OCI-LY1 (cell line): Measurements from ENCODE around the gene DAAM1.

Source experiments
- CTCF ChIP-seq: fragments of 200-600 bp; sonication (generic), shearing (Covaris generic); IDR thresholded peaks from 2 replicates; pipeline ENCODE4 v1.5.1; 2017; ENCODE audit warnings: mild to moderate bottlenecking, antibody characterized with exemption, low read length, moderate library complexity, mixed read lengths
- EZH2 ChIP-seq: fragments of 200-600 bp; sonication (generic), shearing (Covaris generic); IDR thresholded peaks from 2 replicates; pipeline ENCODE4 v1.8.0; 2017; ENCODE audit warnings: borderline replicate concordance, mixed run types, mild to moderate bottlenecking, antibody characterized with exemption, low read length, moderate library complexity, mixed read lengths

- no peak for TF ChIP-seq CTCF
- TF ChIP-seq EZH2 = no peak
Measured at GRCh38 chr14:59281609-59282377, 93.3 kb downstream of the DAAM1 start.
